ENCODE measurements around the gene TNFRSF12A. TPM values are rescaled to one million over a fixed set of nuclear protein-coding genes. Genes with fewer than 3 reads are reported as not detected.

The TNFRSF12A gene
- total RNA-seq, 2 donors from 2014 or later = 11.6 to 27.3 TPM

DNA sequence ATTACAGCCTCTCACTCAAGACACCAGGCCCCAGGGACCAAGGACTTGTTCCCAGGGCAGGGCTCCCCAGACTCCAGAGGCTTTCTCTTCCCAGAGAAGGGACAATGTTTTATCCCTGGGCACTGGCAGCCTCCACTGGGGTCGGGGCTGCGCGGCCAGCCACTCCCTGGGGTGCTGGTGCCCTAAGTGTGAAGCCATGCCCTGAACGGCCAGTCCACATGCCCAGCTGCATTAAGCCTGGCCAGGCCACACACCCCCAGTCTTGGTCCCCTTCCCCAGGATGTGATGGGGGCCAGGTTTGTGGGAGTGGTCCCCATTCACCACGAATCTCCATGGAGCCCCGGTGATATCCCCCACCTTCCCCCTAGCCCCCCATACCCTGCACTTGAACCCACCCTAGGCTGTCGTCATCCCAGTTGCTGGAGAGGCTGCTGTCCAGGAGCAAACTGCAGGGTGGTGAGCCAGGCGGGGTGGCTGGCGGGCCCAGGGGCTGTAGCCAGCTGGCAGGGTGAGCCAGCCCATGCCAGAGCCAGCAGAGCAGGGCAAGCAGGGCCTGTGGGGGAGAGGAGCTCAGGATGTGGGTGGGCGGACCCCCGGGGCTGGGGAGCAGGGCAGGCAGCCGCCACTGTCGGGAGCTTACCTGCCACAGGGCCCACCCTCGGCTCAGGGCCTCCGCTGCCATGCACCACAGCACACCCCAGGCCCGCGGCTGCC, 46.4 kb upstream of the TNFRSF12A start:
- H3K9ac ChIP-seq (ENCODE audit: low read depth in 2 of 2, low read length in 2 of 2) = no peak overlapping the region

DNA sequence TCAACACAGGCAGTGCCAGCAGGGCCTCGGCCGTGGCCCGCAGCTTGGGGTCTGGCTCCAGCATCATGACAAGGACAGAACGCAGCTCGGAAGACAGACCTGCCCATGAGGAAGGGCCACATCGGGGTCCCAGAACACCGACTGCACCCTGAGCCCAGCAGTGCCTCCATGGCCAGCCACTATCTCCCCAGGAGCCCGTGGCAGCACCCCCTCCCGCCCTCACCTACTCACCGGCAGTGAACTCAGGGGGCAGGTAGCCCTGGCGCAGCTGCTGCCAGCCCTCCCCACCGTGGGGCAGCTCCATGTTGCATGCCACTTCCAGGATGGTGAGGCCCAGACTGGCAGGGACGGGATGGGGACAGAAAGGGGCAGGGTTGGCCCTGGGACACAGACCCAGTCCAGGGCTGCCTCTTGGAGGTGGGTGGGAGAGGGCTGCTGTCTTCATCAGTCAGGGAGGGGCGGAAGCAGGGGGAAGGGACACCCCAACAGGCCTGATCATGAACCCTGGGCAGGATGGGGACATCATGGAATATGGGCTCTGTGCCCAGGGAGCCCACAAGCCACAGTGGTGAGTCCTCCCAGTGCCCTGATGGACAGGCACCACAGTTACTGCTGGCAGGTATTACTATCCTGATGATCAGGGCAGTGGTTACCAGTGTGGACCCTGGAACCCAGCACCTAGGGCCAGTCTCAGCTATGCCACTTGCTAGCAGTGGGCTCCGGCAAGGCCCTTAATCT, 45.7 kb upstream of the TNFRSF12A start:
- Histone ChIP-seq H3K9me3 (no peaks in the 10 kb centered on the region), H3K9ac (ENCODE audit: low read depth in 2 of 2, low read length in 2 of 2) (no peak overlapping the region), H3K4me1 (peaks cover 10% of the 10 kb centered on the region), H3K27ac (no peak overlapping the region), H3K36me3 (no peaks in the 10 kb centered on the region), H3K27me3 (no peaks in the 10 kb centered on the region), H3K4me3 (no peak overlapping the region)
- no peak for DNase-seq
- TF ChIP-seq, protein P1, sequence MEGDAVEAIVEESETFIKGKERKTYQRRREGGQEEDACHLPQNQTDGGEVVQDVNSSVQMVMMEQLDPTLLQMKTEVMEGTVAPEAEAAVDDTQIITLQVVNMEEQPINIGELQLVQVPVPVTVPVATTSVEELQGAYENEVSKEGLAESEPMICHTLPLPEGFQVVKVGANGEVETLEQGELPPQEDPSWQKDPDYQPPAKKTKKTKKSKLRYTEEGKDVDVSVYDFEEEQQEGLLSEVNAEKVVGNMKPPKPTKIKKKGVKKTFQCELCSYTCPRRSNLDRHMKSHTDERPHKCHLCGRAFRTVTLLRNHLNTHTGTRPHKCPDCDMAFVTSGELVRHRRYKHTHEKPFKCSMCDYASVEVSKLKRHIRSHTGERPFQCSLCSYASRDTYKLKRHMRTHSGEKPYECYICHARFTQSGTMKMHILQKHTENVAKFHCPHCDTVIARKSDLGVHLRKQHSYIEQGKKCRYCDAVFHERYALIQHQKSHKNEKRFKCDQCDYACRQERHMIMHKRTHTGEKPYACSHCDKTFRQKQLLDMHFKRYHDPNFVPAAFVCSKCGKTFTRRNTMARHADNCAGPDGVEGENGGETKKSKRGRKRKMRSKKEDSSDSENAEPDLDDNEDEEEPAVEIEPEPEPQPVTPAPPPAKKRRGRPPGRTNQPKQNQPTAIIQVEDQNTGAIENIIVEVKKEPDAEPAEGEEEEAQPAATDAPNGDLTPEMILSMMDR (IDR thresholded peaks at IDR 0.05) = no peak
- intact Hi-C loops (cut with DNase I) = no loop called here

More for the DNA sequence above, 46.4 kb upstream of the TNFRSF12A start:
- DNase-seq = no peak
- Histone ChIP-seq H3K27me3 (no peaks in the 10 kb centered on the region), H3K4me3 (no peak overlapping the region), H3K36me3 (no peaks in the 10 kb centered on the region), H3K27ac (no peak overlapping the region), H3K4me1 (peaks cover 9% of the 10 kb centered on the region), H3K9me3 (no peaks in the 10 kb centered on the region)
- intact Hi-C loops (cut with DNase I) = no loop called here
- TF ChIP-seq, protein P1 (IDR thresholded peaks at IDR 0.05) = no peak

DNA sequence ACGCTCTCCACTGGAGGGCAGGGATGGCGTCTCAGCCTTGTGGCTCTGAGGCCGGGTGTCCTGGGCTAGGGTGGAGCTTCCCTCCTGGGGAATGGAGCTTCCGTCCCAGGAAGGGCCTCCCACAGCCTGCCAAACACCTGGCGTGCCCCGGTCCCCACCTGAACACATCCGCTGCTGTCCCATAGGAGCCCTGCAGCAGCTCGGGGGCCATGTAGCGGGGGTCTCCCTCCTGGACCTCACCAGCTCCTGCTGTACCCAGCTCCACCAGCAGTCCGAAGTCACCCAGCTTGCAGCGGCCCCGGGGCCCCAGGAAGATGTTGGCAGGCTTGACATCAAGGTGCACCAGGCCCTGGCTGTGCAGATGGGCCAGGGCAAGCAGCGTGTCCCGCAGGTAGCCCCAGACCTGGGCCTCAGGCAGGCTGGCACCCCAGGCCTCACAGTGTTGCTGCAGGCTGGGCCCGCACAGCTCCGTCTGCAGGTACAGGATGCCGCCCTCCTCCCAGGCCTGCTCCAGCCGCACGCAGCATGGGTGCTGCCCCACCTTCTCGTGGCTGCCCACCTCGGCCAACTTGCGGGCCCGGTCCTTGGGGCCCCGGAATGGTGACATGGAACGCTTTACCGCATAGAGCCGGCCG, 44.9 kb upstream of the TNFRSF12A start:
- H3K27me3 ChIP-seq = no peaks in the 10 kb centered on the region
- DNase-seq = no peak
- H3K9me3 ChIP-seq = no peaks in the 10 kb centered on the region
- intact Hi-C loops (cut with DNase I) = no loop called here
- H3K36me3 ChIP-seq = no peaks in the 10 kb centered on the region
- peaks cover 10% of the 10 kb centered on the region for H3K4me1 ChIP-seq
- no peak overlapping the region for H3K27ac ChIP-seq
- H3K4me3 ChIP-seq = no peak overlapping the region
- H3K9ac ChIP-seq (ENCODE audit: low read depth in 2 of 2, low read length in 2 of 2) = no peak overlapping the region
- TF ChIP-seq, protein P1 (IDR thresholded peaks at IDR 0.05) = no peak

DNA sequence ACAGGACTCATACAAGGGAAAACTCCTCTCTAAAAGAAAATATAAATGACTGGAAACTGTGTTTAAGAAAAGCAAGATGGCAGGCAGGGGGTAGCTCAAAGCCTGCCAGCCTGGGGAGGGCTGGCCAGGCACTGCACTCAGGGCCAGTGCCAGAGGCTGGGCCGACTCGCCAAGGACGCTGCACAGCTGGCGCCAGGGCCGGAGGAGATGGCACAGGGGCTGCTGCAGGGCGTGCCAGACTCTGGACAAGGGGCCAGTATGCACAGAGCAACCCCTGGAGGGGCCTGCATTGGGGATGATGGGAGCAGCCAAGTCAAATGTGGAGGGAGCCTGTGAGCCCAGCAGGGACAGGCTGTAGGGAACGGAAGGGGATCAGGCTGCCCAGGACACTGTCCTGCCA, 44.0 kb upstream of the TNFRSF12A start:
- Histone ChIP-seq H3K27me3 (no peaks in the 10 kb centered on the region), H3K36me3 (no peaks in the 10 kb centered on the region), H3K9ac (ENCODE audit: low read depth in 2 of 2, low read length in 2 of 2) (no peak overlapping the region), H3K9me3 (no peaks in the 10 kb centered on the region), H3K4me3 (no peak overlapping the region), H3K27ac (no peak overlapping the region), H3K4me1 (peaks cover 4% of the 10 kb centered on the region)
- TF ChIP-seq, protein P1 (IDR thresholded peaks at IDR 0.05) = no peak
- no peak for DNase-seq
- intact Hi-C loops (cut with DNase I) = no loop called here

DNA sequence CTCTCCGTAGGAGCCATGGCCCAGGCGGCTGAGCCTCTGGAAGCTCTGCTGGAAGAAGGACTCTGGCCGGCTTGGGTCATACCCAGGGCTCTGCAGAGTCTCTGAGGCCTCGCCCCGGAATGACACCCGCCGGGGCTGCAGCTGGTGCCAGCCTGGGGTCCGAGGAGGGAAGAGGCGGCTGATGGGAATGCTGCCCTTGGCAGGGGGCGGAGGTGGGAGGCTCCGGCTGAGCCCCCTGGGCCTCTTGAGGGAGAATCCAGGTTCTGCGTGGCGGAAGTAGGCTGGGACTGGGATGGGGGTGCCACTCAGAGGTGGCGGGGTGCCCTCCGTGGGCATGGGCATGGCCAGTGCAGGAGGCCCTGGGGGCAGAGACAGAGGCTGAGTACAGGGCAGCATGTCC, 43.5 kb upstream of the TNFRSF12A start:
- Histone ChIP-seq H3K4me1 (peaks cover 4% of the 10 kb centered on the region), H3K27ac (no peak overlapping the region), H3K9ac (ENCODE audit: low read depth in 2 of 2, low read length in 2 of 2) (no peak overlapping the region), H3K9me3 (no peaks in the 10 kb centered on the region), H3K36me3 (no peaks in the 10 kb centered on the region), H3K4me3 (no peak overlapping the region), H3K27me3 (no peaks in the 10 kb centered on the region)
- DNase-seq = no peak
- intact Hi-C loops (cut with DNase I) = no loop called here
- TF ChIP-seq, protein P1 (IDR thresholded peaks at IDR 0.05) = no peak

Data from colonic mucosa (tissue), 4 donors.